Activated T-cell treated with anti-CD3 and anti-CD28 coated beads for 1 hour (primary cell): Measurements from ENCODE around the gene TCERG1L.
"Not testable (repeated sequence)": the region's sequence is repeated elsewhere in the genome, so short reads cannot be mapped to it uniquely, and the experiment has no call there.

Source experiments
- DNase-seq: peaks from one replicate; pipeline ENCODE4 v3.0.0-alpha.2; 2020; ENCODE audit warnings: low read depth

TCERG1L gene

GRCh38 chr10:131143425-131144165 is 167.9 kb downstream of the TCERG1L start:
- DNase-seq, result no peak

- no peak for DNase-seq
Observed at GRCh38 chr10:131142517-131143380, 168.8 kb downstream of the TCERG1L start.

GRCh38 chr10:131141645-131142516 is 169.6 kb downstream of the TCERG1L start:
- DNase-seq, result no peak

- DNase-seq, result no peak
Observed at GRCh38 chr10:131141207-131141606, 170.3 kb downstream of the TCERG1L start.

- DNase-seq, result no peak
Observed at GRCh38 chr10:131140606-131141005, 170.9 kb downstream of the TCERG1L start.

- no peak for DNase-seq
Observed at GRCh38 chr10:131137223-131137622, 174.3 kb downstream of the TCERG1L start.

GRCh38 chr10:131136336-131136735 is 175.2 kb downstream of the TCERG1L start:
- DNase-seq, result not testable (repeated sequence)

- DNase-seq, result no peak
Observed at GRCh38 chr10:131135716-131136115, 175.8 kb downstream of the TCERG1L start.

GRCh38 chr10:131134651-131135050 is 176.9 kb downstream of the TCERG1L start:
- no peak for DNase-seq

- no peak for DNase-seq
Observed at GRCh38 chr10:131134001-131134576, 177.4 kb downstream of the TCERG1L start.

GRCh38 chr10:131132681-131133080 is 178.8 kb downstream of the TCERG1L start:
- DNase-seq, result no peak

- no peak for DNase-seq
Observed at GRCh38 chr10:131131726-131132591, 179.6 kb downstream of the TCERG1L start.

- DNase-seq, result no peak
Observed at GRCh38 chr10:131130025-131130424, 181.5 kb downstream of the TCERG1L start.

GRCh38 chr10:131129544-131129943 is 182.0 kb downstream of the TCERG1L start:
- no peak for DNase-seq

GRCh38 chr10:131128731-131129130 is 182.8 kb downstream of the TCERG1L start:
- DNase-seq, result no peak

- DNase-seq, result no peak
Observed at GRCh38 chr10:131127610-131128009, 183.9 kb downstream of the TCERG1L start.

- DNase-seq, result no peak
Observed at GRCh38 chr10:131127138-131127589, 184.4 kb downstream of the TCERG1L start.

- no peak for DNase-seq
Observed at GRCh38 chr10:131126321-131127137, 185.0 kb downstream of the TCERG1L start.

GRCh38 chr10:131125511-131126225 is 185.9 kb downstream of the TCERG1L start:
- DNase-seq, result no peak
